Panc1 (cell line): ENCODE measurements around the gene NAT9. TPM values are rescaled to one million over a fixed set of nuclear protein-coding genes. Genes with fewer than 3 reads are reported as not detected.

ENCODE experiments used
- ATAC-seq: fragments of 200-7000 bp; cut with Tn5 transposase; 2 replicates; pipeline ENCODE4 v1.9.1; 2020; ENCODE audit warnings: mild to moderate bottlenecking, moderate library complexity
- BruUV-seq: library from RNA; stranded (reverse); fragments of 400-500 nt; replicated peaks from 2 replicates; lab custom pipeline; 2021; lab: Mats Ljungman, UMichigan
- CTCF ChIA-PET: fragments of 300-600 bp; sonication (Branson Sonifier 250); formaldehyde crosslinking; loops from one replicate; lab custom pipeline; 2022; ENCODE audit warnings: antibody characterized with exemption; lab: Charles Lee
- POLR2A ChIA-PET: fragments of 300-600 bp; sonication (Branson Sonifier 250); formaldehyde crosslinking; loops from one replicate; lab custom pipeline; 2022; ENCODE audit warnings: antibody characterized with exemption; lab: Charles Lee
- DNase-seq: peaks from one replicate; pipeline ENCODE4 v3.0.0-alpha.2; 2010; ENCODE audit warnings: low read depth, low spot score
- H3K27ac ChIP-seq: 2 replicates; pipeline ENCODE4 v1.5.1; 2011; ENCODE audit warnings: mild to moderate bottlenecking, low read length, inconsistent platforms
- H3K27me3 ChIP-seq: fragments of 200-500 bp; sonication (Bioruptor generic); 2 replicates; pipeline ENCODE4 v1.6.0; 2014; ENCODE audit warnings: low read length, inconsistent platforms; ENCODE audit not compliant: control insufficient read depth, insufficient read depth
- H3K36me3 ChIP-seq: fragments of 200-500 bp; sonication (Bioruptor generic); 2 replicates; pipeline ENCODE4 v1.5.1; 2014; ENCODE audit warnings: inconsistent platforms, mild to moderate bottlenecking, low read length, moderate library complexity; ENCODE audit not compliant: control insufficient read depth, insufficient read depth
- H3K4me1 ChIP-seq: 2 replicates; pipeline ENCODE4 v1.5.1; 2011; ENCODE audit warnings: inconsistent platforms, mild to moderate bottlenecking, low read length, moderate library complexity; ENCODE audit not compliant: control insufficient read depth, insufficient read depth
- H3K4me3 ChIP-seq, 2 experiments: 2 replicates each; pipeline ENCODE4 v1.5.1; 2011 to 2012; ENCODE audit warnings: low read depth in 2 of 2, low read length in 2 of 2, mild to moderate bottlenecking in 2 of 2, inconsistent platforms in 1 of 2, moderate library complexity in 1 of 2
- H3K9me3 ChIP-seq: fragments of 200-500 bp; sonication (Bioruptor generic); 2 replicates; pipeline ENCODE4 v1.5.1; 2014; ENCODE audit warnings: low read depth, mild to moderate bottlenecking, inconsistent platforms, low read length, moderate library complexity; ENCODE audit not compliant: control insufficient read depth, insufficient read depth
- CTCF ChIP-seq: fragments of 450-650 bp; IDR thresholded peaks from 2 replicates; pipeline ENCODE4 v1.5.1; 2017; ENCODE audit warnings: mild to moderate bottlenecking
- POLR2AphosphoS5 ChIP-seq: IDR thresholded peaks from 2 replicates; pipeline ENCODE4 v1.6.1; 2012; ENCODE audit warnings: mild to moderate bottlenecking, low read depth, low read length, moderate library complexity
- REST ChIP-seq, 2 experiments: IDR thresholded peaks; 2 replicates each; pipeline ENCODE4 v1.6.1; 2011 to 2012; ENCODE audit warnings: low read depth in 2 of 2, control low read depth in 1 of 2, low read length in 1 of 2, mild to moderate bottlenecking in 1 of 2, moderate library complexity in 1 of 2; ENCODE audit not compliant: insufficient read depth in 1 of 2
- SIN3A ChIP-seq: IDR thresholded peaks from 2 replicates; pipeline ENCODE4 v1.6.1; 2012; ENCODE audit warnings: low read depth, mild to moderate bottlenecking, low read length, moderate library complexity, borderline replicate concordance; ENCODE audit not compliant: insufficient read depth
- TCF7L2 ChIP-seq: IDR thresholded peaks from 2 replicates; pipeline ENCODE4 v1.6.1; 2011; ENCODE audit warnings: mild to moderate bottlenecking, low read depth, low read length, inconsistent platforms
- in situ Hi-C: cut with HindIII; loops from 2 replicates; pipeline ENCODE4 v1.10.0; 2016; ENCODE audit warnings: low sequenced_read_pairs, low pct_unique_long_range_greater_than_20kb
- intact Hi-C: fragments of 100-400 bp; cut with micrococcal nuclease; formaldehyde crosslinking; loops from one replicate; pipeline ENCODE4 v1.10.0; 2022; ENCODE audit not compliant: unreplicated experiment
- total RNA-seq: library from RNA; stranded (reverse); gene quantifications from one replicate; pipeline ENCODE4 v1.2.1, GENCODE V29; 2021; ENCODE audit not compliant: unreplicated experiment

NAT9 gene
- total RNA-seq, 1 experiment from 2014 or later, result 90.1 TPM

DNA sequence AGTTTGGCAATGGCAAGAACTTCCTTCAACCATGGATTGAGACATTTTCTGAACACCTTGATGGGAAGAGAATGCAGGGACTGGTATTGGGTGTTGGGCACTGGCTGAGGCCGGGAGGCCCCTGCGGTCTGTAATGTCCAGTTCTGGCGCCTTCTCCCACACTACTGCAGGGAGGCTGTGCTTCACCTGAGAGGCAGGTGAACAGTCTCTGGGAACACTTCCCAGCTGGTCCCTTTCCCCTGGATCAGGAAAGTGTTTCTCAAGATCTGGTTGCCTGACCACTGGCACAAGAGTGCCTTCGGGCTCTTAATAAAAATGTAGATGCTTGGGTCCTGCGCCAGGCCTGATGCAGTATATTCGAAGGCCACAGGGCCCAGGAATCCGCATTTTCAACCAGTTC is 28.5 kb upstream of the NAT9 start:
- TF ChIP-seq POLR2AphosphoS5 (no peak), SIN3A (no peak), REST (IDR thresholded peaks at IDR 0.05; ENCODE audit: insufficient read depth in 1 of 2, low read depth in 2 of 2, low read length in 1 of 2) (no peak), CTCF (no peak)
- intact Hi-C loops (no loop called here), in situ Hi-C loops (no loop called here)
- no peak for ATAC-seq
- Histone ChIP-seq H3K36me3 (no peaks in the 10 kb centered on the region), H3K4me3 (no peak overlapping the region), H3K27me3 (no peaks in the 10 kb centered on the region), H3K27ac (no peak overlapping the region), H3K4me1 (no peaks in the 10 kb centered on the region; the same call in 1 of the 2 replicates), H3K9me3 (no peaks in the 10 kb centered on the region)
- POLR2A ChIA-PET, result interaction anchor here (0.6 to 0.7 kb wide), 2 partner anchors 18 to 24 kb away, joined by 3 to 9 read pairs; no protein-coding TSS in a partner anchor
- no peak for DNase-seq
- CTCF ChIA-PET, result no interaction called here
- BruUV-seq, result no TSS peak

GRCh38 chr17:74803971-74804370 is 27.8 kb upstream of the NAT9 start:
- Histone ChIP-seq H3K9me3 (no peaks in the 10 kb centered on the region), H3K4me1 (no peaks in the 10 kb centered on the region; the same call in 1 of the 2 replicates), H3K27ac (no peak overlapping the region), H3K4me3 (no peak overlapping the region), H3K36me3 (no peaks in the 10 kb centered on the region), H3K27me3 (no peaks in the 10 kb centered on the region)
- in situ Hi-C loops, result no loop called here
- CTCF ChIA-PET, result interaction anchor here (1.2 kb wide), 1 partner anchor 13 kb away, joined by 3 read pairs; no protein-coding TSS in a partner anchor
- DNase-seq (no peak), ATAC-seq (no peak)
- TF ChIP-seq REST (IDR thresholded peaks at IDR 0.05; ENCODE audit: insufficient read depth in 1 of 2, low read depth in 2 of 2, low read length in 1 of 2) (no peak), POLR2AphosphoS5 (no peak), TCF7L2 (no peak), CTCF (no peak), SIN3A (no peak)
- BruUV-seq, result TSS peak; percentile 54
- intact Hi-C loops, result no loop called here
- POLR2A ChIA-PET, result interaction anchor here (0.7 kb wide), 1 partner anchor 19 kb away, joined by 9 read pairs; no protein-coding TSS in a partner anchor
